Occipital lobe (tissue), 2 donors: Measurements from ENCODE around the gene SLC35B1. TPM values are rescaled to one million over a fixed set of nuclear protein-coding genes. Genes with fewer than 3 reads are reported as not detected.
"Not testable (repeated sequence)": the region's sequence is repeated elsewhere in the genome, so short reads cannot be mapped to it uniquely, and the experiment has no call there.

Source experiments
- DNase-seq: peaks from one replicate; lab custom pipeline; 2025; lab: John Stamatoyannopoulos, UW
- total RNA-seq: library from RNA; depleted of rRNA; stranded (reverse); fragments of >200 nt; gene quantifications from one replicate; pipeline ENCODE4 v1.2.3, GENCODE V29; 2014

SLC35B1 gene
- total RNA-seq, 1 donor from 2014 or later: 39.0 TPM

DNA sequence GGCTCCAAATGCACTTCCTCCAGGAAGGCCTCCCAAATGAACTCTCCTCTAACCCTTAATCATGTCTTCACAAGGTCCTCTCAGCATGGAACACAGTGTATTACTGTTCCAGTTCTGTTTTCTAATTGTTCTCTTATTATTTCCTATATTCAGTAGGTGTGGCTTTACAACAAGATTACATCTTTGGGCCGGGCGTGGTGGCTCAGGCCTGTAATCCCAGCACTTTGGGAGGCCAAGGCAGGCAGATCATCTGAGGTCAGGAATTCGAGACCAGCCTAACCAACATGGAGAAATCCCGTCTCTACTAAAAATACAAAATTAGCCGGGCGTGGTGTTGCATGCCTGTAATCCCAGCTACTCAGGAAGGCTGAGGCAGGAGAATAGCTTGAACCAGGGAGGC lies 34.1 kb downstream of the SLC35B1 start:
- DNase-seq: not testable (repeated sequence)

DNA sequence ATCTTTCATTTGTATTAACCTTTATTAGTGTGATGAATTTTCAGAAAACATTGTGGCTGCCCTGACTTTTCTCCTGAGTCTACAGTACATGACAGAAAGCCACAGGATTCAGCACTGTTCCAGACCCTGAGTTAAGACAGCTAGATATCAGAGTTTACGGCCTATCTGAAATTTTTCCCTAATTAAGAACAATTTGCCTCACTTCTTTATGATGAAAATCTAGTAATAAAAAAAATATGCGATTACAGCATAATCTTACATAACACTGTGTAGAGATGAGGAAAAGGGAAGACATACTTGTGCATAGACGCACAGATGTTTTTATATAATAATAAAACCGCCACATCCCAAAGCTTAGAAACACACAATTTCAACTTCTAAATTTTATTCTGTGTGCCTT lies 37.1 kb downstream of the SLC35B1 start:
- no peak for DNase-seq

DNA sequence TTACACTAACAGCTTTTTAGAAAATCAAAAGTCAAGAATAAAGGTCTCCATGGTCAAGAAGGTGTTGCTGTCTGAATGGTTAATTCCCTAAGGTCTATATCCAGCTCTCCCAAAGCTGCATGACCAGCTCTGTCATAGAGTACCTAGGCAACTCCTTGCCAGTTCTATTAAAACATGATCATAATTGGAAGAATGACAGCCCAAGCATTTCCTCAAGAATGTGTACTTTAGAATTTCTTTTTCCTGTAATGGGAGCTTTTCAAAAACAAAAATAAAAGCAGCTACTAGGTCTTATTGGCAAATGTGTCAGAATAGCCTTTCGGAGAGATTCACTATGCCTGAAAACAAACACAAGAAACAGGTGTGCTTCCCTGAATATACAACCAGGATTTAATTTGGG lies 37.8 kb downstream of the SLC35B1 start:
- no peak for DNase-seq

DNA sequence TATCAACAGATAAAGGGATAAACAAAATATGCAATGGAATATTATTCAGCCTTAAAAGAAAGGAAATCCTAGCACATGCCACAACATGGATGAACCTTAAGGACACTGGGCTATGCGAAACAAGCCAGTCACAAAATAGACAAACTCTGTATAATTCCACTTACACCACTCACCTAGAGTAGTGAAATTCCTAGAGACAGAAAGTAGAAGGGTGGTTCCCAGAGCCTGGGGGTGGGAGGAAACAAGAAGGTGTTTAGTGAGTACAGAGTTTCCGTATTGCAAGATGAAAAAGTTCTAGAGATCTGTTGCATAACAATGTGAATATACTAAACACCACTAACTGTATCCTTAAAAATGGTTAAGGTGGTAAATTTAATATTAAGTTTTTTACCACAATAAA lies 39.9 kb downstream of the SLC35B1 start:
- DNase-seq: no peak

DNA sequence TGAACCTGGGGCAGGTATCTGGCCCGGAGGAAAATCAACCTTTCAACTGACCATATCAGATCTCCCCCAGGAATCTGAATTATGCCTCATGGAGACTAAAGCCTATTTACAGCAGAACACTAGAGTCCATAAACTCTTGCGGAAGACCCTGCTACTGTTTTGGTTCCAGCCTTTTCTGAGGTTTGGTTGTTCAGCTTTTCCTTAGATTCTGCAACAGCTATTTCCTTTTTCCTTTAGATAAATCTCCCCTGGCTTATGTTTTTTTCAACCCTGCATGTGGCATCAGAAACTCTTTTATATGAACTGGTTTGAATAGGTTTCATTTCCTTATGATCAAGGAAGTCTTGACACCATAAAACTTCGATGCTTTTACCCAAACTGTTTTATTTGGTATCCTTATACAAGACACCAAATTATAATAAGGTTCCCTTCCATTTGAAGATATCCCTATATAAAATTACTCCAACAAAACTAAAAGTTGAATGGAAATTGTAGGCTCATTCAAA lies 43.0 kb downstream of the SLC35B1 start:
- no peak for DNase-seq

DNA sequence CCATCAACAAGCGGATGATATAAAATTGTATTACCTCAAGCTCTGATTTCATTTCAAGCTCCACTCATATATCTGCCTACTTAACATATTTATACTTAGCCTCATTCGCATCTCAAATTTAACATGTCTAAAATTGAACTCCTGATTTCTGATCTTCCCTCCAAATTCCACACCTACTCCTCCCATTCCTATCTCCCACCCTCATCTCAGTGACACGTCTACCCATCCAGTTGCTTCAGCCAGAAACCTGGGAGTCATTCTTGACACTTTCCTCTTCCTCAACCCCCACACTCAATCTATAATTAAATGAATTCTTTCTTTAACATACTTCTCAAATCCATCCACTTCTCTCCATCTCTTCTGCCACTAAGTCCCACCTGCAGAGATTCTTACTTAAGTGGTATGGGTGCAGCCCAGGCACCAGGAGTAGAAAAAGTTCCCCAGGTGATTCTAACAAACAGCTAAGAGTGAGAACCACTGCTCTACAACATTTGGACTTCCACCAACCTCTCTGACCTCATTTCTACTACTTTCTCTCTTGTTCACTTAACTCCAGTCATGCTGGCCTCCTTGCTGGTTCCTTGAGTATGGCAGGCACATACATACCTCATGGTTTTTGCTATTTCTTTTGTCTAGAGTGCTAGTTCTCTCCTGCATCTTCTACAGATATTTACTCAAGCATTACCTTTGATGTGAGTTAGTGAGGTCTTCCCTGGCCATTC lies 47.9 kb downstream of the SLC35B1 start:
- DNase-seq: no peak

DNA sequence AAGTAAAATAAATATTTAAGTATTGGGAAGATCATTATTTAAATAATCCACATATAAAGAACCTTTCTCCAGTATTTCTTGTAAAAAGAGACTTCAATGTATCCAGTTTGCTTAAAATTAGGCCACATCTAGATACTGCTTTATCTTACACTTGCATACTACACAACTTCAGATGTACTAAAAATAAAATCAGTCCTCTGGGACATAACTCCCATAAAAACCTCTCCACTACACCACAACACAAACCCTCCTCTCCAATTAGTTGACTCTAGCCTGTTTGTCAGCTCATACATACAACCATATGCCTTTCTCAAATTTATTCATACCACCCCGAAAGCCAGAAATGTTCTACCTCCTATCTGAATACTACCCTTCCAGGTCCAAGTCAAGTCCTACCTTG lies 51.5 kb downstream of the SLC35B1 start:
- DNase-seq: no peak

Other genes with a start within 250 kb of the SLC35B1 start
- 3.3 TPM for gene NGFR, start 212.7 kb downstream of the SLC35B1 start, total RNA-seq
- 17.9 TPM for gene NXPH3, start 132.1 kb downstream of the SLC35B1 start, total RNA-seq
- gene SPOP, start 29.9 kb downstream of the SLC35B1 start, total RNA-seq: 123 TPM
- gene FAM117A, start 56.2 kb upstream of the SLC35B1 start, total RNA-seq: 0.62 TPM
- 49.0 TPM for gene KAT7, start 80.7 kb upstream of the SLC35B1 start, total RNA-seq
- gene TAC4, start 140.1 kb upstream of the SLC35B1 start, total RNA-seq: not detected